Epithelial cell of proximal tubule (primary cell): Measurements from ENCODE around the gene TAGLN2. TPM values are rescaled to one million over a fixed set of nuclear protein-coding genes. Genes with fewer than 3 reads are reported as not detected.
A peak's percentile ranks its signal among the peaks of the same experiment; 100 is the strongest.
"Not testable (repeated sequence)": the region's sequence is repeated elsewhere in the genome, so short reads cannot be mapped to it uniquely, and the experiment has no call there.

Source experiments
- DNase-seq: peaks from one replicate; pipeline ENCODE4 v3.0.0-alpha.2; 2011; ENCODE audit warnings: low read depth
- H3K4me3 ChIP-seq: 2 replicates; pipeline ENCODE4 v1.5.1; 2011; ENCODE audit warnings: low read depth, mild to moderate bottlenecking, low read length
- CTCF ChIP-seq: conservative IDR thresholded peaks from 2 replicates; pipeline ENCODE4 v1.5.1; 2012; ENCODE audit warnings: low read depth, mild to moderate bottlenecking, low read length
- total RNA-seq: library from RNA; depleted of rRNA; stranded (reverse); fragments of >200 nt; gene quantifications from 2 replicates; pipeline ENCODE4 v1.2.3, GENCODE V29; 2015

Gene TAGLN2
- total RNA-seq, 1 donor from 2014 or later, result 584 TPM

- no peak for DNase-seq
- H3K4me3 ChIP-seq, result no peak overlapping the region
- TF ChIP-seq CTCF, result no peak
These were observed 17.0 kb downstream of the TAGLN2 start for GRCh38 chr1:159908031-159908940.

GRCh38 chr1:159906960-159907359 is 18.3 kb downstream of the TAGLN2 start:
- no peak for TF ChIP-seq CTCF
- DNase-seq, result no peak
- H3K4me3 ChIP-seq, result no peak overlapping the region

- not testable (repeated sequence) for H3K4me3 ChIP-seq, DNase-seq
These were observed 21.3 kb downstream of the TAGLN2 start for GRCh38 chr1:159904036-159904435.

- DNase-seq, result no peak
- no peak for TF ChIP-seq CTCF
- no peak overlapping the region for H3K4me3 ChIP-seq
These were observed 22.8 kb downstream of the TAGLN2 start for GRCh38 chr1:159902541-159902940.

GRCh38 chr1:159900755-159901360 is 24.4 kb downstream of the TAGLN2 start:
- TF ChIP-seq CTCF, result no peak
- no peak overlapping the region for H3K4me3 ChIP-seq

GRCh38 chr1:159900086-159900680 is 25.1 kb downstream of the TAGLN2 start, which contains the start of gene CFAP45:
Gene CFAP45 (minus strand): TSS chr1:159900165. CDS start chr1:159900098, 67 bp downstream.
- H3K4me3 ChIP-seq, result peak within 1 kb of the TSS; percentile 18
- TF ChIP-seq CTCF, result no peak
- DNase-seq, result no peak

More at GRCh38 chr1:159900755-159901360, 24.4 kb downstream of the TAGLN2 start:
- no peak for DNase-seq

- H3K4me3 ChIP-seq, DNase-seq: not testable (repeated sequence)
These were observed 25.7 kb downstream of the TAGLN2 start for GRCh38 chr1:159899634-159900033.
